Measurements from ENCODE around the gene MRNIP.
"Not testable (repeated sequence)": the region's sequence is repeated elsewhere in the genome, so short reads cannot be mapped to it uniquely, and the experiment has no call there.

The MRNIP gene

DNA sequence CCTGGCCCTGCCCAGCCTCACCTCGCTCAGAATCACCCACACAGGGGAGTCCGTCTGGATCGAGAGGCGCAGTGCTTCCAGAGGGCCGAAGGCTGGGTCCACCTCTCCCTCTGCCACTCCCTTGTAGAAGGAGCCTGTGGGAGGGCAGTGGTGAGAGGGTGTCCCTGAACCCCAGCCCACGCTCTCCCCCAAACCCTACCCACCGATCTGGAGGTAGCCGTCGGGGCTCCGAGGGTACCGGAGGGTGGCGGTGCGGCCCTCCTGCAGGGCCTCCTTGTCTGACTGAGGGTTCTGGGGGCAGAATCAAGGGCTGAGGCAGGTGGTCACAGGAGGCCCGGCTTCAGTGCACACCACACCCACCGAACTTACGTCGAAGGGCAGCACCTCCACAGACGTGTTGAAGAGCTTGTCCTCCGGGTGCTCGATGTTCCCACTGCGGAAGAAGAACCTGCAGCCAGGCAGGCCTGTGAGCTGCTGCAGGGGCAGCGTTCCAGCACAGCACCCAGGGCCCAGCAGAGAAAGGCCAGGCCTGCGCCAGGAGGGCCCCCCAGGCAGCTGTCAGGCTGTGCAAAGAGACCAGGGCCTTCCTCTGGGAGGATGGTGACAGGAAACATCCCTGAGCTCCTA, 60.4 kb downstream of the MRNIP start:
- no peak overlapping the region for H3K4me3 ChIP-seq (ENCODE audit: low read depth, low read length)
- DNase-seq (ENCODE audit: low read depth): no peak

DNA sequence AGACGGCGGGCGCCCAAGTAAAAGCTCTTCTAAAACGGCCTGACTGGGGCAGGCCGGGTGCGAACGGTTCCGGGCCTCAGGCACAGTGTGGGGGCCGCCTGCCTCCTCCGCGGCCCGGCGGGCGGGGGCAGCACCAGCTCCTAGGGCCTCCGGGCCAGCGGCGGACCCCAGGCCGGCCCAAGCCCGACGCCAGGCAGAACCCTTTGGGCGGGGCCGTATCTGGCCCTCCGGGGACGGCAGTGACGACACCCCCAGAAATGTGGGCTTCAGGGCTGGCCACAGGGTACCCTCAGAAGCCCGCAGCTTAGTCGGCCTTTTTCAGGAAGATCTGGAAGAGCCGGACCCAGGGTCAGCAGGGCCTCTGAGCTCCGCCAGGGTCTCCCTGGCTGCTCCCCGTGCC, 60.9 kb downstream of the MRNIP start:
- DNase-seq (ENCODE audit: low read depth): no peak
- H3K4me3 ChIP-seq (ENCODE audit: low read depth, low read length): no peak overlapping the region

- DNase-seq (ENCODE audit: low read depth): no peak
- H3K4me3 ChIP-seq (ENCODE audit: low read depth, low read length): peak overlapping the region; percentile 59
Observed at GRCh38 chr5:179796877-179797608, 61.6 kb downstream of the MRNIP start.

DNA sequence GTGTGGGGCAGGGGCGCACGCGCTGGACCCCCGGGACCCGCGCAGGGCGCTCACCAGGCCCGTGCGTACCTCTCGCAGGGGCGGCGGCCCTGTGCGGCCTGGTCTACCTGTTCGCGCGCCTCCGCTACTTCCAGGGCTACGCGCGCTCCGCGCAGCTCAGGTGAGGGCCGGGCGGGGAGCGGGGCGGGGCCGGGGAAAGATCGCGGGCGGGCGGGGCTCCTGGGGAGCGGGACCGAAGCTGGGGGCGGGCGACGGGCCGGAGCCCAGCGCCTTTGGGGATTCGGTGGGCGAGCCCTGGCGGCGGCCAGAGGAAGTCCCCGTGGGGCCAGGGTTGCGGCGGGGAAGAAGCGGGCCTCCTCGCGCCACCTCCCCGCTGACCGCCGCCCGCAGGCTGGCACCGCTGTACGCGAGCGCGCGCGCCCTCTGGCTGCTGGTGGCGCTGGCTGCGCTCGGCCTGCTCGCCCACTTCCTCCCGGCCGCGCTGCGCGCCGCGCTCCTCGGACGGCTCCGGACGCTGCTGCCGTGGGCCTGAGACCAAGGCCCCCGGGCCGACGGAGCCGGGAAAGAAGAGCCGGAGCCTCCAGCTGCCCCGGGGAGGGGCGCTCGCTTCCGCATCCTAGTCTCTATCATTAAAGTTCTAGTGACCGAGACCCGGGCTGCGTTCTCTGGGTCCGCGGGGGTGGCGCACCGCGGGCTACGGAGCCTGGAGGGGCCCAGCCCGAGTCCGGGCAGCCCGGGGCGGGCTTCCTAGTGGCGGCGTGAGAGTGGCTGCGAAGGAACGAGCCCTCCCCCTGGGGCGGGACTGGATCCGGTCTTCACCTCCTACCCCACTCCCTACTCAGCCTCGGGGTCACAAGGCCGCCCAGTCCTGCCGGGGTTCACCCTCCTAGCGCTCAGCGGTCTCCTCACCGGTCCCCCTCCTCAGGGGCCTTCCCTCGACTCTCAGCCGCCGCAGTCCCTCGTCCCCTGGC, 62.5 kb downstream of the MRNIP start:
- H3K4me3 ChIP-seq (ENCODE audit: low read depth, low read length): peak overlapping the region; percentile 59
- DNase-seq (ENCODE audit: low read depth): peak; percentile 38

DNA sequence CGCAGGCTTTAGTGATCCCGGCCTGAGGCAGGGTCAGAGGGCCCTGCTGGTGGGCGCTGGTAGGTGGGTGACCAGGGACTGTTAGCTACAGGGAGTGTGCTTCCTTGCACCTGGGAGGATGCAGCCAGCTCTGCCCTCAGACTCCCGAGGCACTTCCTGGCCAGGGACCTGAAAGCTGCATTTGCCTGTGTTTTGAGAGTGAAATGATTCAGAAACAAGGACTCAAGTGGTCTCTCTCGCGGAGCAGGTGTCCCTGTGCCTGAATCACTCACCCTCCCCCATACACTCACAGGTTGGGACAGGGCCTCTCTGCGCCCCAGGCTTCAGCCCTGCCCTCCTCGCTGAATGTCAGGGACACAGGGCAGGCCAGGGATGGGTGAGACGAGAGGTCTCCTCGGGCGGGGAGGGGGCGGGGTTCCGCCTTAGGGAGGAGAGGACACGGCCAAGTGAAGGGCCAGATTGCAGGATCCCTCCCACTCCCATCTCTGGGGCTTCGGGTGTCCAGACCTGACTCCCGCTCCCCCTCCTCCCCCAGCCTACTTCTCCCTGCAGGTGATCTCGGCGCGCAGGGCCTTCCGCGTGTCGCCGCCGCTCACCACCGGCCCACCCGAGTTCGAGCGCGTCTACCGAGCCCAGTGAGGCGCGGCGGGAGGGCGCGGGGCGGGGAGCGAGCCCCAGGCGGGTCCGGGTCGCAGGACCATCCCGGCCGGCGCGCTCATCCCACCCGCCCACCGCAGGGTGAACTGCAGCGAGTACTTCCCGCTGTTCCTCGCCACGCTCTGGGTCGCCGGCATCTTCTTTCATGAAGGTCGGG, 63.4 kb downstream of the MRNIP start:
- peak overlapping the region; percentile 59 for H3K4me3 ChIP-seq (ENCODE audit: low read depth, low read length)
- DNase-seq (ENCODE audit: low read depth): no peak

DNA sequence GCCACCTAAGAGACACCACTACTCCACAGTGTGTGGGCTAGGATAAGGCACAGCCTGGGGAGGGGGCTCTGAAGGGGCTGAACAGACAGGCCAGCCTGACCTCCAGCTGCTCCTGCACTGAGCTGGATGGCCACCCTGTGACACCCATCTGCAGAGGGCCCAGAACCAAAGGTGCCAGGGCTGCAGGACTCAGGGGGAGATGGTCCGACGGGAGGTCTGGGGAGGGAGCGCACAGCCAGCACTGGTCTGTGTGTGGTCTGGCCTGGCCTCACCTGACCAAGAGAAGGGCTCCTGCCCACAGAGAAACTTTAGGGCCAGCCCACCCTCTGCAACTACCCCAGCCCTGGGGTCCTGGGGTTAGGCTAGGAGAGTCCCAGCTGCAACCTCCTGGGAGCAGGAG, 64.0 kb downstream of the MRNIP start:
- no peak overlapping the region for H3K4me3 ChIP-seq (ENCODE audit: low read depth, low read length)
- no peak for DNase-seq (ENCODE audit: low read depth)

DNA sequence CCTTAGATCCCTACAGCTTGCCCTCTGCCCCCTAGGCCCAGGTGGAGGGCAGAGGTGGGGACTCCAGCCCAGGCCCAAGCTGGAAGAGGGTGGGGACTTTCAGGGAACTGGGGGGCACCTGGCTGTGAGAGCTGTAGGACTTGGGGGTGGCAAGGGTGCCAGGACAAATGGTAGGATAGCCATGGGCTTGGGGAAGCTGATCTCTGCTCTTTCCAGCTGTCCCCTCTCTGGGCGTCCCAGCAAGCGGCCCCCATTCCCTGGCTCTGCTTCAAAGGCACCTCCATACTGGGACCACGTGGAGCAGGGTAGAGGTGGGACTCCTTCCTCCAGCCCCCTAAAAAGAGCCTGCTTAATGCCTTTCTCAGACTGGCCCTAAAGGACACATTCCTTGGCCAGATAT, 64.4 kb downstream of the MRNIP start:
- DNase-seq (ENCODE audit: low read depth): no peak
- no peak overlapping the region for H3K4me3 ChIP-seq (ENCODE audit: low read depth, low read length)

GRCh38 chr5:179793468-179794139, 65.0 kb downstream of the MRNIP start, which contains the start of gene LTC4S:
Gene LTC4S, plus strand, starts transcription at chr5:179793986. Its CDS starts 95 bp downstream, at chr5:179794081.
- DNase-seq (ENCODE audit: low read depth): no peak
- no peak within 1 kb of the TSS for H3K4me3 ChIP-seq (ENCODE audit: low read depth, low read length)

GRCh38 chr5:179792612-179793467, 65.8 kb downstream of the MRNIP start:
- H3K4me3 ChIP-seq (ENCODE audit: low read depth, low read length): no peak overlapping the region
- DNase-seq (ENCODE audit: low read depth): no peak

DNA sequence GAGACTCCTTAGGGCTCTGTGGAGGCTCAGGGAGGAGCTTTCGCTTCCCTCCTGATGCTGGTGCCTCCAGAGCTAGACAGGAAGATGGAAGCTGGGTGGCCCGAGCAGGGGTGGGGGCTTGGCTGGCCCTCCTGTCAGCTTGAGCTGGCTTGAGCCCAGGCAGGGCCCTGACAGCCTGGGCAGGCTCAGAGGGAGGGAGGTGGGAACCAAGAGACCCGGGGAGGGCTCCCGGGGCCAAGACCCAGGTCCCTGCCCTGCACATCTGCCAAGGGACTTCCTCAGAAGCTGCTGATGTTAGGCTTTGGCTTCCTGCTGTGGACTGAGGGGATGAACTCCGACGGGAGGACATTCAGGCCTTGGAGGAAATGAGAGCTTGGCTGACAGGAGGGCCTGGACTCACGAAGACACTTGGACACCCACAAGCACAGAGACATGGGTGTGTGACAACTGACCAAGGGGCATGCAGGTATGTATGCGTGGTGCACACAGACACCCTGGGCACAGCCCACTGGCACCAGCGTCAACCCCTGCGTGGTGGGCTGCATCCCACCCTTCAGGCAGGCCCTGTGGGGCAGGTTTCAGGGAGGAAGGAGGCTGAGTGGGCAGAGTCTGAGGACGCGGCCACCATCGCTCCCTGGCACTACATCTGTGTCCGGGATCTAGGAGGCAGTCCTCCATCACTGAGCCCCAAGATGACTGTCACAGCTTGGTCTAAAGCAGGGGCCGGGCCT, 66.6 kb downstream of the MRNIP start:
- no peak overlapping the region for H3K4me3 ChIP-seq (ENCODE audit: low read depth, low read length)

DNA sequence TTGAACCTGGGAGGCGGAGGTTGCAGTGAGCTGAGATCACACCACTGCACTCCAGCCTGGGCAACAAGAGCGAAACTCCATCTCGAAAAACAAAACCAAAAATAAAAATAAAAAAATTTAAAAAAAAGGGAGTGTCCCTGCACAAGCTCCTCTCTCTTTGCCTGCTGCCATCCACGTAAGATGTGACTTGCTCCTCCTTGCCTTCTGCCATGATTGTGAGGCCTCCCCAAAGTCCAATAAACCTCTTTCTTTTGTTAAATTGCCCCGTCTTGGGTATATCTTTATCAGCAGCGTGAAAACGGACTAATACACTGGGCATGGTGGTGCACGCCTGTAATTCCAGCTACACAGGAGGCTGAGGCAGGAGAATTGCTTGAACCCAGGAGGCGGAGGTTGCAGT, 69.3 kb downstream of the MRNIP start:
- not testable (repeated sequence) for DNase-seq (ENCODE audit: low read depth); H3K4me3 ChIP-seq (ENCODE audit: low read depth, low read length)

More for the DNA sequence above, 66.6 kb downstream of the MRNIP start:
- no peak for DNase-seq (ENCODE audit: low read depth)

DNA sequence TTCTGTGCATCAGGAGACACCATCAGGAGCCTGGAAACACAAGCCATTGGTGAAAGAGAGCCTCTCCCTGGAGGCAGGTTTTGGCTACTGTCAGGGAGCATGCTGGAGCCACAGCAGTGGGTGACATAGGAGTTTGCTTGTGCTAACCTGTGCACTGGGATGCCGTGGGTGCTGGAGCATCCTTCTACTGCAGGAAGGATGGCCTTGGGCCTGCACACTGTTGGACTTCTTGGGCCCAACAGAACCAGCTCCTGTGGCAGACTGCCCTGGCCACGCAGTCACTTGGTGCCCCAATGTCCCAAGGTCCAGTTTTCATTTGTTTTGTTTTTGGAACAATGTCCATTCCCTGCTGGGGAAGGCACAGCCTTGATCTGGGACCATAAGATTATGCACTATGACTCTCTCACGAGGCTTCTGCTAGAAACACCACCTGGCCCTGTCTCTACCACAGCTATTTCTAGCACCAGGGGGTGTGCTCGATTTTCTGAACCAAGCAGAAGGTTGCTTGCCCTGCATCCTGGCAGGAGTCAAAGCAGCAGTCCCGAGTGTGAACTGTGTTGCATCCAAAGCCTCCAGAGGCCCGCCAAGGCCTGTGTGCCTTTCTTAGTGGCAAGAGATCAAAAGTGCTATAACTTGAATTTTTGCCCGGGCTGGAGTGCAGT, 70.3 kb downstream of the MRNIP start:
- DNase-seq (ENCODE audit: low read depth): no peak
- no peak overlapping the region for H3K4me3 ChIP-seq (ENCODE audit: low read depth, low read length)
